ENCODE data around the gene LCE1C.

The LCE1C gene

DNA sequence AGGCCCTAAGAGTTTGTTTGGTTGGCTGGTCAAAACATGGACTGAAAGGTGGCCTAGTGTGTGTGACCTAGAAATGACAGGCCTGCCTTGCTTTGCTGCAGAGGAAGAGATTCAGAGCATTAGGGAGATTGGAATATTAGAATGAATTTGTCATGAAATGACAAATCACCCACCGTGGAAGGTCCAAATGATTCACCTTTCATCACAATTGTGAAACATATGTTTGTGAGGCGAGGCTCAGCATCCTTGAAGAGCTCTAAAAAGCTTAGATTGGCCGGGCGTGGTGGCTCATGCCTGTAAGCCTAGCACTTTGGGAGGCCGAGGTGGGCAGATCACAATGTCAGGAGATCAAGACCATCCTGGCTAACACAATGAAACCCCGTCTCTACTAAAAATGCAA lies 10.9 kb upstream of the LCE1C start:
- TF ChIP-seq, protein P1, sequence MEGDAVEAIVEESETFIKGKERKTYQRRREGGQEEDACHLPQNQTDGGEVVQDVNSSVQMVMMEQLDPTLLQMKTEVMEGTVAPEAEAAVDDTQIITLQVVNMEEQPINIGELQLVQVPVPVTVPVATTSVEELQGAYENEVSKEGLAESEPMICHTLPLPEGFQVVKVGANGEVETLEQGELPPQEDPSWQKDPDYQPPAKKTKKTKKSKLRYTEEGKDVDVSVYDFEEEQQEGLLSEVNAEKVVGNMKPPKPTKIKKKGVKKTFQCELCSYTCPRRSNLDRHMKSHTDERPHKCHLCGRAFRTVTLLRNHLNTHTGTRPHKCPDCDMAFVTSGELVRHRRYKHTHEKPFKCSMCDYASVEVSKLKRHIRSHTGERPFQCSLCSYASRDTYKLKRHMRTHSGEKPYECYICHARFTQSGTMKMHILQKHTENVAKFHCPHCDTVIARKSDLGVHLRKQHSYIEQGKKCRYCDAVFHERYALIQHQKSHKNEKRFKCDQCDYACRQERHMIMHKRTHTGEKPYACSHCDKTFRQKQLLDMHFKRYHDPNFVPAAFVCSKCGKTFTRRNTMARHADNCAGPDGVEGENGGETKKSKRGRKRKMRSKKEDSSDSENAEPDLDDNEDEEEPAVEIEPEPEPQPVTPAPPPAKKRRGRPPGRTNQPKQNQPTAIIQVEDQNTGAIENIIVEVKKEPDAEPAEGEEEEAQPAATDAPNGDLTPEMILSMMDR (IDR thresholded peaks at IDR 0.05; ENCODE audit: low read length, missing control alignments): no peak

DNA sequence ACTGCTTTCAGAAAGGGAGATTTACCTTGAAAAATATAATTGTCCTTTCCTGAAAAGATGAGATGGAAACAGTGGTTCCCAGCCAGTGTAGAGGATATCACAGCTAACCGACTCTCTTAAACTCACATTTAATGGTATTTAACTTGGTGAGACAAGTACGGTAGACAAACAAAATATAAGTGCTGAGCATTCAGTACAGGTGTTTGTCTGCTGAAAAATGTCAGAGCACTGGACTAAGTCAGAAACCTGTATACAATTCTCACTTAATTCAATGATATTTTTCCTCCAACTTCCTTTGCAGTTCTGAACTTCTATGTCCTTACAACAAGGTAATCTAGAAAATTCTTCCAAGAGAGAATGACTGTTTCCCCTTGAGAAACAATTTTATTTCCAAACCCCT lies 5.2 kb upstream of the LCE1C start, which contains the start of gene LCE1B:
TSS of gene LCE1B (plus strand) at position 301 of the 400 bp plus-strand sequence. CDS start 476 bp downstream, outside the sequence.
- DNase-seq (ENCODE audit: low read depth): no peak
- no peak within 1 kb of the TSS for H3K4me3 ChIP-seq (replicated peaks; ENCODE audit: low read depth, low read length)
- TF ChIP-seq, protein P1 (IDR thresholded peaks at IDR 0.05; ENCODE audit: low read length, missing control alignments): no peak

More for the DNA sequence above, 10.9 kb upstream of the LCE1C start:
- DNase-seq (ENCODE audit: low read depth): no peak
- no peak overlapping the region for H3K4me3 ChIP-seq (replicated peaks; ENCODE audit: low read depth, low read length)

DNA sequence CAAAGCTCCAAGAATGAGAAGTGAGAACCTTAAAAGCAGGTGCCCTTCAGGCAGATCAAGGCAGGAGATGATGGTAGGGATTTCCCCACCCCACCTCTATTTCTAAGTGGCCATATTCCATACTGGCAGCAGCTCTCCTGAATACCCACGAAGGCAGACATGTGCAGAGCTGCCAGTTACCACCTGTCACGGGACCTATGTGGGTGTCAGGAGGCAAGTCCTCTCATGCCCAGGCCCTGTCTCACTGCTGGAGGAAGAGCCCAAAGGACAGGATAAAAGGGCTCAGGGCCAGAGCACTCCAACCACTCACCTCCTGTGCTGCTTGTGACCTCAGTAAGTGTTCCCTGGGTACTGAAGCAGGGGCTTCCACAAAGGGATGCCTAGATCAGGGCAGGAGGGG lies 4.6 kb upstream of the LCE1C start:
- no peak for DNase-seq (ENCODE audit: low read depth)
- no peak overlapping the region for H3K4me3 ChIP-seq (replicated peaks; ENCODE audit: low read depth, low read length)
- TF ChIP-seq, protein P1 (IDR thresholded peaks at IDR 0.05; ENCODE audit: low read length, missing control alignments): no peak

DNA sequence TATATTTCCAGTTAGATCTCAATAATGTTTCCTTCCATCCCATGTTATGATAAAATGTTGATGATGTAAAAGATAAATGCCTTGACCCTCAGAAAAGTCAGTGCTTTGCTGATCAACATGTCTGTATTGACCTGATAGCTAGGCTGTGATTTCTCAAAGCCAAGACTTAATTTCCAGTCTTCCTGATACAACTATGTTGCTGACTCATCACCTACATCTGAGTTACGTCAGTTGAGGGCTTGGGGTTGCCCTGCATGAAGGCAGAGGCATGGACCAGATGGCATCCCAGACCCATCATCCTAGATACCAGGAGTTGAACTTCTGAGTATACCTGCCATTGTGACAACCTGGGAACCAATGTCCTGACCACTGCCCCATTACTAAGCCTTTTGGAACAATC lies 5.1 kb downstream of the LCE1C start:
- no peak for DNase-seq (ENCODE audit: low read depth)
- H3K4me3 ChIP-seq (replicated peaks; ENCODE audit: low read depth, low read length): no peak overlapping the region
- TF ChIP-seq, protein P1 (IDR thresholded peaks at IDR 0.05; ENCODE audit: low read length, missing control alignments): no peak

DNA sequence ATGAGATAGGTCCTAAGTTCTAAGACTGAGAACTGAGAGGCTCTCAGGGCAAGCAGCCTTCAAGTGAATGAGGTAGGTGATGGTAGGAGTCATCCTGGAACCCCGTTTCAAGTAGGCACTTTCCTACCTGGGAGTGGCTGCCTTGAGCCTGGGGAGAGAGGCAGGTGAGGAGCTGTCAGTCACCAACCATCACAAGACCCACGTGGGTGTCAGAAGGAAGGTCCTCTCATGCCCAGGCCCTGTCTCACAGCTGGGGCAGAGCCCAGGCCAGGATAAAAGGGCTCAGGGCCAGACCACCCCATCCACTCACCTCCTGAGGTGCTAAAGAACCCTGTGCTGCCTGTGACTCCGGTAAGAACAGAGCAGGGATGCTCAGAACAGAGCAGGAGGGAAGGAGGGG lies 10.0 kb downstream of the LCE1C start, which contains the start of gene LCE1D:
TSS of gene LCE1D (plus strand) at position 301 of the 400 bp plus-strand sequence. CDS start 1,074 bp downstream, outside the sequence.
- TF ChIP-seq, protein P1 (IDR thresholded peaks at IDR 0.05; ENCODE audit: low read length, missing control alignments): no peak
- no peak for DNase-seq (ENCODE audit: low read depth)
- no peak within 1 kb of the TSS for H3K4me3 ChIP-seq (replicated peaks; ENCODE audit: low read depth, low read length)

DNA sequence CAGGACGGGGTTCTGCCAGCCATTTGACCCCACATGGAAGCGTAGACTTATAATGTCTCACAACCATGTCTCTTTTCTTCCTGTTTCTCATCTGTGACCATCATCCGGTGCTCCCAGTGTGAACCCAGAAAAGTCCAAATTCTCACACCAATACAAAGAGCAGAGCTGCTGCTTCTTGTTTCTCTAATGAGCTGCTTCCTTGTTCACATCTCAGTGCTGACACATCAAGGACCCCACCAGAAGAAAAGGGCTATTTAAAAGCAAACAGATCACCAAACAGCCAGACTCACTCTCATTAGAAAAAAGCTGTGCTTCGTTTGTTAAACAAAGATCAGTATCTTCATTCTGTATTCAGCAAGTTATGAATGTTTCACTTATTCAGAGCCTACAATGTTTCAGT lies 10.8 kb downstream of the LCE1C start:
- no peak for DNase-seq (ENCODE audit: low read depth)
- H3K4me3 ChIP-seq (replicated peaks; ENCODE audit: low read depth, low read length): no peak overlapping the region
- TF ChIP-seq, protein P1 (IDR thresholded peaks at IDR 0.05; ENCODE audit: low read length, missing control alignments): no peak

DNA sequence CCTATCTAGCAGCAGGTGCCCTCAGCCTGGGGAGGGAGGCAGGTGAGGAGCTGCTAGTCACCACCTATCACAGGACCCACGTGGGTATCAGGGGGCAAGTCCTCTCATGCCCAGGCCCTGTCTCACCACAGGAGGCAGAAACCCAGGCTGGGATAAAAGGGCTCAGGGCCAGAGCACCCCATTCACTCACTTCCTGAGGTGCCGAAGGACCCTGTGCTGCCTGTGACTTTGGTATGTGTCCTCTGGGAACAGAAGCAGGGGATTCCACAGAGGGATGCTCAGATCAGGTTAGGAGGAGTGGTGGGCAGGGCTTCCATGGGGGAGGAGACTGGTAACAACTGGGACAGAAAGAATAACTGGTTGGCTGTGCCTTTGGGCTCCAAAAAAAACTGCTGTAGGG lies 20.4 kb downstream of the LCE1C start, which contains the start of gene LCE1E:
TSS of gene LCE1E (plus strand) at position 181 of the 400 bp plus-strand sequence. CDS start 1,043 bp downstream, outside the sequence.
- TF ChIP-seq, protein P1 (IDR thresholded peaks at IDR 0.05; ENCODE audit: low read length, missing control alignments): no peak
- no peak within 1 kb of the TSS for H3K4me3 ChIP-seq (replicated peaks; ENCODE audit: low read depth, low read length)
- no peak for DNase-seq (ENCODE audit: low read depth)
